Uterus (tissue), 2 donors: ENCODE results near the gene LRCOL1.

Experiments
- POLR2A ChIP-seq, 2 donors: fragments of 450-650 bp; IDR thresholded peaks; one replicate each; pipeline ENCODE4 v1.6.1; 2016; ENCODE audit warnings: antibody characterized with exemption in 2 of 2, mild to moderate bottlenecking in 1 of 2, moderate library complexity in 1 of 2
- TF ChIP-seq, protein P1 (sequence below), 4 experiments: fragments of 200-600 bp in 2 of 4; fragments of 450-650 bp in 2 of 4; sonication (generic) in 2 of 4; IDR thresholded peaks; one replicate each; pipeline ENCODE4 v1.5.1; 2016 to 2019; ENCODE audit warnings: antibody characterized with exemption in 4 of 4, mild to moderate bottlenecking in 2 of 4, moderate library complexity in 1 of 4

DNA sequence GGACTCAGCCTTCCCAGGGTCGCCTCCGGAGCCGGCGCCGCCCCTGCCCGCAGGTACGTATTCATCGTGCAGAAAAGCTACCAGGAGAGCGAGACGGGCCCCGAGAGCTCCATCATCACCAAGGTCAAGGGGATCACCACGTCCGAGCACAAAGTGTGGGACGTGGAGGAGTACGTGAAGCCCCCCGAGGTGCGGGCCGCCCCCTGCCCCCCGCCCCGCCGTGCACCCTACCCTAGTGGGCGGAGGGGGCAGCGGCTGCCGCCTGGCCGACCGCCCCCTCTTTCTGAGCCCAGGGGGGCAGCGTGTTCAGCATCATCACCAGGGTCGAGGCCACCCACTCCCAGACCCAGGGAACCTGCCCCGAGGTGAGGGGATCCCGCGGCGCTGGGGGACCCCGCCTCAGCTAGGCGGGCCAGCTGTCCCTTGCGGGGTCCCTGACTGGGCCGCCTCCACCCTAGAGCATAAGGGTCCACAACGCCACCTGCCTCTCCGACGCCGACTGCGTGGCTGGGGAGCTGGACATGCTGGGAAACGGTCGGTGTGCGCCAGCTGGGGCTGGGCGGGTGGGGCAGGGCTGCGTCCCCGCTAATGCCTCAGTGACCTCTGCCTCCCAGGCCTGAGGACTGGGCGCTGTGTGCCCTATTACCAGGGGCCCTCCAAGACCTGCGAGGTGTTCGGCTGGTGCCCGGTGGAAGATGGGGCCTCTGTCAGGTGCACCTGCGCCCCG, 9.2 kb upstream of the LRCOL1 start:
- no peak for TF ChIP-seq POLR2A (IDR thresholded peaks at IDR 0.05)
- TF ChIP-seq, protein P1, sequence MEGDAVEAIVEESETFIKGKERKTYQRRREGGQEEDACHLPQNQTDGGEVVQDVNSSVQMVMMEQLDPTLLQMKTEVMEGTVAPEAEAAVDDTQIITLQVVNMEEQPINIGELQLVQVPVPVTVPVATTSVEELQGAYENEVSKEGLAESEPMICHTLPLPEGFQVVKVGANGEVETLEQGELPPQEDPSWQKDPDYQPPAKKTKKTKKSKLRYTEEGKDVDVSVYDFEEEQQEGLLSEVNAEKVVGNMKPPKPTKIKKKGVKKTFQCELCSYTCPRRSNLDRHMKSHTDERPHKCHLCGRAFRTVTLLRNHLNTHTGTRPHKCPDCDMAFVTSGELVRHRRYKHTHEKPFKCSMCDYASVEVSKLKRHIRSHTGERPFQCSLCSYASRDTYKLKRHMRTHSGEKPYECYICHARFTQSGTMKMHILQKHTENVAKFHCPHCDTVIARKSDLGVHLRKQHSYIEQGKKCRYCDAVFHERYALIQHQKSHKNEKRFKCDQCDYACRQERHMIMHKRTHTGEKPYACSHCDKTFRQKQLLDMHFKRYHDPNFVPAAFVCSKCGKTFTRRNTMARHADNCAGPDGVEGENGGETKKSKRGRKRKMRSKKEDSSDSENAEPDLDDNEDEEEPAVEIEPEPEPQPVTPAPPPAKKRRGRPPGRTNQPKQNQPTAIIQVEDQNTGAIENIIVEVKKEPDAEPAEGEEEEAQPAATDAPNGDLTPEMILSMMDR (IDR thresholded peaks at IDR 0.05): no peak
